Subcutaneous abdominal adipose tissue (tissue), 5 donors: Measurements from ENCODE around the gene ADGRE2.
"Not testable (repeated sequence)": the region's sequence is repeated elsewhere in the genome, so short reads cannot be mapped to it uniquely, and the experiment has no call there.

ENCODE experiments used
- H3K27ac ChIP-seq: one replicate; pipeline ENCODE4 v1.7.0; 2013; ENCODE audit warnings: low read depth, mild to moderate bottlenecking, inconsistent platforms, low read length, moderate library complexity
- H3K27me3 ChIP-seq, 5 donors: one replicate each; pipeline ENCODE4 v1.7.0; 2013; ENCODE audit warnings: low read length in 5 of 5, inconsistent platforms in 1 of 5; ENCODE audit not compliant: control insufficient read depth in 5 of 5, insufficient read depth in 4 of 5
- H3K36me3 ChIP-seq, 5 donors: one replicate each; pipeline ENCODE4 v1.7.0; 2013; ENCODE audit warnings: low read length in 5 of 5; ENCODE audit not compliant: control insufficient read depth in 5 of 5, insufficient read depth in 5 of 5
- H3K4me1 ChIP-seq, 5 donors: one replicate each; pipeline ENCODE4 v1.7.0; 2013; ENCODE audit warnings: low read length in 5 of 5, mild to moderate bottlenecking in 3 of 5, moderate library complexity in 1 of 5; ENCODE audit not compliant: control insufficient read depth in 5 of 5, insufficient read depth in 5 of 5
- H3K4me3 ChIP-seq, 5 donors: one replicate each; pipeline ENCODE4 v1.7.0; 2013; ENCODE audit warnings: low read length in 5 of 5, low read depth in 1 of 5
- H3K9ac ChIP-seq, 5 donors: one replicate each; pipeline ENCODE4 v1.7.0; 2013; ENCODE audit warnings: low read length in 5 of 5, mild to moderate bottlenecking in 4 of 5, moderate library complexity in 3 of 5
- H3K9me3 ChIP-seq, 5 donors: one replicate each; pipeline ENCODE4 v1.7.0; 2013; ENCODE audit warnings: low read length in 5 of 5; ENCODE audit not compliant: control insufficient read depth in 5 of 5
- donor health status: healthy.
- donor health status: healthy.
- donor health status: healthy.
- donor health status: healthy.
- donor health status: healthy.

The ADGRE2 gene

DNA sequence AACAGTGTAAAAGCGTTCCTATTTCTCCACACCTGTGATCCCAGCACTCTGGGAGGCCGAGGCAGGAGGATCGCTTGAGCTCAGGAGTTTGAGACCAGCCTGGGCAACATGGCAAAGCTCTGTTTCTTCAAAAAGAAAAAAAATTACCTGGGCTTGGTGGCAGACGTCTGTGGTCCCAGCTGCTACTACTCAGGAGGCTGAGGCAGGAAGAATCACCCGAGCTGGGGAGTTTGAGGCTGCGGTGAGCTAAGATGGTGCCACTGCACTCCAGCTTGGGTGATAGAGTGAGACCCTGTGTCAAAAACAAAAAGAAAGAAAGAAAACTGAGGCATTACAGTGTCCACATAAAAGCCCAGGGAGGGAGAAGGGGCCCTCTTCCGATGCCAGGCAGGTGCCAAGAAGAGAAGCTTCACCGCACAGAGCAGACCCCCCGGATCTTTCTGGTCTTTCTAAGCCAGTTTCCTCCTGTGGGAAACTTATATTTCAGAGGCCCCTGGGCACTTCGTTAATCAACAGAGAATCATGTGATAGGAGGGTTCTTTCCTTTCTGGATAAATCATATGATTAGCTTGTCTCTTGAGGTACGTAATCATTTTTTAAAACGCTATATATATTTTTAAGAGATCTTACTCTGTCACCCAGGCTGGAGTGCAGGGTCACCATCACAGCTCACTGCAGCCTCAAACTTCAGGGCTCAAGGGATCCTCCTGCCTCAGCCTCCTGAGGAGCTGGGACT lies at the start of gene ADGRE2:
Gene ADGRE2 (minus strand): TSS at position 451 of the 736 bp plus-strand sequence. CDS start 1,804 bp downstream, outside the sequence.
- H3K4me3 ChIP-seq, H3K9me3 ChIP-seq, H3K36me3 ChIP-seq, H3K27ac ChIP-seq, H3K9ac ChIP-seq: not testable (repeated sequence)
- Histone ChIP-seq H3K27me3 (peaks cover 0 to 11% (median 3%) of the 10 kb centered on the region in 5 donors), H3K4me1 (peaks cover 0 to 14% (median 7%) of the 10 kb centered on the region in 5 donors)

GRCh38 chr19:14826006-14826405 lies 47.6 kb upstream of the ADGRE2 start:
- Histone ChIP-seq H3K4me1 (no peaks in the 10 kb centered on the region), H3K27me3 (peaks cover 0 to 9% (median 6%) of the 10 kb centered on the region in 5 donors), H3K4me3 (no peak overlapping the region), H3K9me3 (peaks cover 0 to 8% (median 5%) of the 10 kb centered on the region in 5 donors), H3K36me3 (no peaks in the 10 kb centered on the region), H3K27ac (no peak overlapping the region), H3K9ac (no peak overlapping the region)

DNA sequence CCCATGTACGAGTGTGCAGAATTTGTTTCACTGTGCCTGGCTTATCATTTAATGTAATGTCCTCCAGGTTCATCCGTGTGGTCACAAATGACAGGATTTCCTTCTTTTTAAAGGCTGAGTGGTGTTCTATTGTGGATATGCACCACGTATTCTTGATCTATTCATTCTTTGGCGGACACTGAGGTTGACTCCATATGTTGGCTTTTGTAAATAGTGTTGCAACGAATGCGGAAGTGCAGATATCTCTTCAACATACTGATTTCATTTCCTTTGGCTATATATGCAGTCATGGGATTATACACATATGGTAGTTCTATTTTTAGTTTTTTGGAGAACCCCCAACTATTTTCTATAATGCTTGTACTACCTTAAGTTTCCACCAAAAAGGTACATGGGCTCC lies 43.6 kb upstream of the ADGRE2 start:
- Histone ChIP-seq H3K27ac (no peak overlapping the region), H3K4me1 (no peaks in the 10 kb centered on the region), H3K9ac (no peak overlapping the region), H3K4me3 (no peak overlapping the region), H3K27me3 (peaks cover 0 to 8% (median 3%) of the 10 kb centered on the region in 5 donors), H3K36me3 (no peaks in the 10 kb centered on the region), H3K9me3 (peaks cover 0 to 11% (median 5%) of the 10 kb centered on the region in 5 donors)

- peaks cover 0 to 5% (median 0%) of the 10 kb centered on the region in 5 donors for H3K9me3 ChIP-seq
- H3K27me3 ChIP-seq: peaks cover 0 to 5% (median 0%) of the 10 kb centered on the region in 5 donors
- H3K9ac ChIP-seq: no peak overlapping the region
- no peak overlapping the region for H3K27ac ChIP-seq
- H3K4me1 ChIP-seq: no peaks in the 10 kb centered on the region
- no peaks in the 10 kb centered on the region for H3K36me3 ChIP-seq
- no peak overlapping the region for H3K4me3 ChIP-seq
Observed at GRCh38 chr19:14818588-14818987, 40.2 kb upstream of the ADGRE2 start.

- no peak overlapping the region for H3K9ac ChIP-seq
- H3K4me1 ChIP-seq: no peaks in the 10 kb centered on the region
- H3K27me3 ChIP-seq: peaks cover 0 to 5% (median 0%) of the 10 kb centered on the region in 5 donors
- no peak overlapping the region for H3K27ac ChIP-seq
- peaks cover 0 to 5% (median 0%) of the 10 kb centered on the region in 5 donors for H3K9me3 ChIP-seq
- H3K4me3 ChIP-seq: no peak overlapping the region
- H3K36me3 ChIP-seq: no peaks in the 10 kb centered on the region
Observed at GRCh38 chr19:14817052-14817451, 38.7 kb upstream of the ADGRE2 start.

GRCh38 chr19:14814982-14815652 lies 36.8 kb upstream of the ADGRE2 start:
- H3K4me3 ChIP-seq: no peak overlapping the region
- peaks cover 0 to 5% (median 0%) of the 10 kb centered on the region in 5 donors for H3K27me3 ChIP-seq
- peaks cover 0 to under 1% (median 0%) of the 10 kb centered on the region in 5 donors for H3K4me1 ChIP-seq
- H3K9ac ChIP-seq: no peak overlapping the region
- no peaks in the 10 kb centered on the region for H3K36me3 ChIP-seq
- no peak overlapping the region for H3K27ac ChIP-seq
- H3K9me3 ChIP-seq: peaks cover 0 to 5% (median 0%) of the 10 kb centered on the region in 5 donors

DNA sequence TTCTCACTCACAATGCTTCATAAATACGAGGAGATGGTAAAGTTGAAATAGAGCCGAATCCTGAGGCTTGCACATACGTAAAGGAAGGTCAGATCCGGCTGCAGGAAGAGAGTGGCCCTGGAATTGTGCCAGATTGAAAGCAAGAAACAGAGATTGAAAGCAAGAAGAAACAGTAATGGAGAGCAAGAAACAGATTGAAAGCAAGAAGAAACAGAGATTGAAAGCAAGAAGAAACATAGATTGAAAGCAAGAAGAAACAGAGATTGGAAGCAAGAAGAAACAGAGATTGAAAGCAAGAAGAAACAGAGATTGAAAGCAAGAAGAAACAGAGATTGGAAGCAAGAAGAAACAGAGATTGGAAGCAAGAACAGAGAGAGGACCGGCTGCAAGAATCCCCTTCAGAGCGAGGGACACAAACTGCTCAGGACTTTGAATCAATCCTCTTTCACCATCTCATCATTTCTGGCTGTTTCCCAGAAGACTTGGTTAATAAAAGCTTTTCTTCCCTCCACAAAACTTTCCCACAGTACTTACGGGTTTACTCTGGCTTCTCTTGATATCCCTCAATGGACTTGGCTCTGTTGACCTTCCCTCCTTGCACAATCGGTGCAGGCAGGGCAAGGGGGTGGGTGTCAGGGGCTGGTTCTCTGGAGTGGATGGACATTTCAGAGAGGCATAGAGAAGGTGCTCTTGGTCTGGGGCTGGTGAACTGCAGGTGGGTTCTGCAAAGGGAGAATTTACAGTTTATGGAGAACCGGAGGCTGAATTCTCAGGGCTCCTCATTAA lies 31.1 kb upstream of the ADGRE2 start:
- Histone ChIP-seq H3K27me3 (peaks cover 0 to 3% (median 0%) of the 10 kb centered on the region in 5 donors), H3K4me1 (peaks cover 0 to 11% (median 0%) of the 10 kb centered on the region in 5 donors), H3K4me3 (no peak overlapping the region), H3K27ac (no peak overlapping the region), H3K9me3 (no peaks in the 10 kb centered on the region), H3K36me3 (no peaks in the 10 kb centered on the region), H3K9ac (no peak overlapping the region)

DNA sequence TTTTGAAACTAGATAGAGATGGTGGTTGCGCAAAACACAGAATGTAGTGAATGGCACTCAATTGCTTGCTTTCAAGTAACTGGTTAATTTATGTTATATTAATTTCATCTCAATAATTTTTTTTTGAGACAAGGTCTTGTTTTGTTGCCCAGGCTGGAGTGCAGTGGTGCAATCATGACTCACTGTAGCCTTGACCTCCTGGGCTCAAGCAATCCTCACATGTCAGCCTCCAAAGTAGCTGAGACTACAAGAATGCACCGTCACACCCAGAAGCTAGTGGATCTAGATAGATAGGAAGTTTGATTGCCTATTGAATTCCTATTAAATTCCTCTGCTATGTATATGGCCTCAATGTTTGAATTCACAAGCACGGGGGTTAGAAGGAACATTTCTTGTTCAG lies 26.4 kb upstream of the ADGRE2 start:
- H3K9me3 ChIP-seq: no peaks in the 10 kb centered on the region
- peaks cover 0 to 5% (median 0%) of the 10 kb centered on the region in 5 donors for H3K27me3 ChIP-seq
- no peak overlapping the region for H3K4me3 ChIP-seq
- no peak overlapping the region for H3K27ac ChIP-seq
- H3K4me1 ChIP-seq: peaks cover 0 to 7% (median 0%) of the 10 kb centered on the region in 5 donors
- no peak overlapping the region for H3K9ac ChIP-seq
- no peaks in the 10 kb centered on the region for H3K36me3 ChIP-seq

- H3K27ac ChIP-seq: no peak overlapping the region
- no peaks in the 10 kb centered on the region for H3K9me3 ChIP-seq
- peaks cover 0 to 5% (median 0%) of the 10 kb centered on the region in 5 donors for H3K27me3 ChIP-seq
- H3K4me3 ChIP-seq: no peak overlapping the region
- no peaks in the 10 kb centered on the region for H3K4me1 ChIP-seq
- no peak overlapping the region for H3K9ac ChIP-seq
- H3K36me3 ChIP-seq: no peaks in the 10 kb centered on the region
Observed at GRCh38 chr19:14798760-14799159, 20.4 kb upstream of the ADGRE2 start.
